ENCODE results near the gene KRT33B. TPM values are rescaled to one million over a fixed set of nuclear protein-coding genes. Genes with fewer than 3 reads are reported as not detected.

The KRT33B gene
- polyA plus RNA-seq, 1 donor from 2014 or later: not detected

- Histone ChIP-seq H3K9ac (ENCODE audit: low read length) (no peak overlapping the region), H2AFZ (ENCODE audit: low read depth, low read length) (no peak overlapping the region), H3K36me3 (ENCODE audit: insufficient read depth, low read length) (no peaks in the 10 kb centered on the region), H3F3A (ENCODE audit: insufficient read depth, low read length, poor library complexity, severe bottlenecking) (no peaks in the 10 kb centered on the region), H3K79me2 (replicated peaks; ENCODE audit: insufficient read depth, low read length) (no peaks in the 10 kb centered on the region), H3K4me3 (ENCODE audit: low read length) (no peak overlapping the region), H3K4me2 (ENCODE audit: low read length) (no peak overlapping the region), H3K27me3 (ENCODE audit: insufficient read depth, low read depth, low read length) (no peaks in the 10 kb centered on the region), H3K9me3 (ENCODE audit: low read length) (no peaks in the 10 kb centered on the region), H4K20me1 (ENCODE audit: insufficient read depth) (no peaks in the 10 kb centered on the region), H3K27ac (ENCODE audit: low read length) (no peak overlapping the region), H3K9me2 (ENCODE audit: insufficient read depth, low read length) (no peaks in the 10 kb centered on the region)
- no peak for TF ChIP-seq CTCF (IDR thresholded peaks at IDR 0.05; ENCODE audit: poor library complexity, severe bottlenecking)
- TF ChIP-seq SMC3 (conservative IDR thresholded peaks at IDR 0.05; ENCODE audit: poor library complexity): no peak
Measured at GRCh38 chr17:41318231-41318630, 51.4 kb downstream of the KRT33B start.

- no peaks in the 10 kb centered on the region for H3K36me3 ChIP-seq (ENCODE audit: insufficient read depth, low read length)
- H3K79me2 ChIP-seq (replicated peaks; ENCODE audit: insufficient read depth, low read length): no peaks in the 10 kb centered on the region
- H3K9me2 ChIP-seq (ENCODE audit: insufficient read depth, low read length): no peaks in the 10 kb centered on the region
- no peaks in the 10 kb centered on the region for H3K9me3 ChIP-seq (ENCODE audit: low read length)
- H3K9ac ChIP-seq (ENCODE audit: low read length): no peak overlapping the region
- no peak overlapping the region for H3K27ac ChIP-seq (ENCODE audit: low read length)
- H3K27me3 ChIP-seq (ENCODE audit: insufficient read depth, low read depth, low read length): no peaks in the 10 kb centered on the region
- no peak overlapping the region for H3K4me3 ChIP-seq (ENCODE audit: low read length)
- TF ChIP-seq TAF1 (IDR thresholded peaks at IDR 0.05; ENCODE audit: low read depth): no peak
- no peak for TF ChIP-seq EZH2 (IDR thresholded peaks at IDR 0.05; ENCODE audit: borderline replicate concordance, insufficient read depth, low read length, poor library complexity, severe bottlenecking)
- TF ChIP-seq REST (IDR thresholded peaks at IDR 0.05; ENCODE audit: borderline replicate concordance): no peak
- TF ChIP-seq SMC3 (conservative IDR thresholded peaks at IDR 0.05; ENCODE audit: poor library complexity): no peak
- no peak for TF ChIP-seq RAD21 (conservative IDR thresholded peaks at IDR 0.05)
- no peak for TF ChIP-seq EP300 (conservative IDR thresholded peaks at IDR 0.05; ENCODE audit: poor library complexity, severe bottlenecking)
- no peak for TF ChIP-seq POLR2AphosphoS5 (IDR thresholded peaks at IDR 0.05)
- TF ChIP-seq CTCF (IDR thresholded peaks at IDR 0.05; ENCODE audit: poor library complexity, severe bottlenecking): no peak
- TF ChIP-seq MXI1 (conservative IDR thresholded peaks at IDR 0.05; ENCODE audit: poor library complexity, severe bottlenecking): no peak
- H3K4me2 ChIP-seq (ENCODE audit: low read length): no peak overlapping the region
- no peak overlapping the region for H2AFZ ChIP-seq (ENCODE audit: low read depth, low read length)
- H3F3A ChIP-seq (ENCODE audit: insufficient read depth, low read length, poor library complexity, severe bottlenecking): no peaks in the 10 kb centered on the region
- no peaks in the 10 kb centered on the region for H4K20me1 ChIP-seq (ENCODE audit: insufficient read depth)
Measured at GRCh38 chr17:41315814-41316445, 53.7 kb downstream of the KRT33B start.
